K562 (cell line): ENCODE results near the gene TSTD1. TPM values are rescaled to one million over a fixed set of nuclear protein-coding genes. Genes with fewer than 3 reads are reported as not detected.
A peak's percentile ranks its signal among the peaks of the same experiment; 100 is the strongest.

ENCODE experiments used
- CTBP1 ChIP-seq: fragments of 450-650 bp; IDR thresholded peaks from 2 replicates; pipeline ENCODE4 v1.6.1; 2016; ENCODE audit warnings: borderline replicate concordance
- CXXC5 ChIP-seq: fragments of 250-450 bp; sonication (Bioruptor Pico); IDR thresholded peaks from 2 replicates; pipeline ENCODE4 v1.8.0; 2022; ENCODE audit warnings: inconsistent platforms, mild to moderate bottlenecking, moderate library complexity
- DNMT1 ChIP-seq: fragments of 450-650 bp; IDR thresholded peaks from 2 replicates; pipeline ENCODE4 v1.6.1; 2016; ENCODE audit warnings: antibody characterized with exemption, mild to moderate bottlenecking
- EP400 ChIP-seq: fragments of 450-650 bp; IDR thresholded peaks from 2 replicates; pipeline ENCODE4 v1.6.1; 2017; ENCODE audit warnings: antibody characterized with exemption, mild to moderate bottlenecking, moderate library complexity
- ETV5 ChIP-seq: sonication (generic); formaldehyde crosslinking; IDR thresholded peaks from 2 replicates; pipeline ENCODE4 v1.4.0; 2020; ENCODE audit warnings: low read depth, mild to moderate bottlenecking, missing genetic modification reagents
- FIP1L1 ChIP-seq: fragments of 200-400 bp; formaldehyde crosslinking; IDR thresholded peaks from 2 replicates; pipeline ENCODE4 v1.6.1; 2018; ENCODE audit warnings: mild to moderate bottlenecking, low read depth, low read length; ENCODE audit not compliant: poor library complexity, severe bottlenecking
- HDGF ChIP-seq: fragments of 450-650 bp; IDR thresholded peaks from 2 replicates; pipeline ENCODE4 v1.6.1; 2016
- KAT8 ChIP-seq: fragments of 450-650 bp; IDR thresholded peaks from 2 replicates; pipeline ENCODE4 v1.6.1; 2016; ENCODE audit warnings: low read depth, mild to moderate bottlenecking
- NRF1 ChIP-seq, 2 experiments: fragments of 450-650 bp; IDR thresholded peaks in 1 of 2; conservative IDR thresholded peaks in 1 of 2; 2 replicates each; pipeline ENCODE4 v1.6.1; 2014; ENCODE audit warnings: mild to moderate bottlenecking in 2 of 2
- PHB2 ChIP-seq: fragments of 450-650 bp; IDR thresholded peaks from 2 replicates; pipeline ENCODE4 v1.6.1; 2017; ENCODE audit warnings: low read depth
- SAFB ChIP-seq: fragments of 200-400 bp; formaldehyde crosslinking; IDR thresholded peaks from 2 replicates; pipeline ENCODE4 v1.6.1; 2017; ENCODE audit warnings: low read depth, low read length, borderline replicate concordance
- SOX6 ChIP-seq: fragments of 450-650 bp; IDR thresholded peaks from 2 replicates; pipeline ENCODE4 v1.6.1; 2014; ENCODE audit warnings: mild to moderate bottlenecking
- TGIF2 ChIP-seq: sonication (generic); formaldehyde crosslinking; IDR thresholded peaks from 2 replicates; pipeline ENCODE4 v1.8.1; 2022; ENCODE audit warnings: mild to moderate bottlenecking, missing genetic modification reagents, moderate library complexity
- TRIM28 ChIP-seq: fragments of 450-650 bp; IDR thresholded peaks from 2 replicates; pipeline ENCODE4 v1.6.1; 2017
- ZKSCAN1 ChIP-seq: fragments of 150-350 bp; IDR thresholded peaks from 2 replicates; pipeline ENCODE4 v1.6.1; 2016; ENCODE audit warnings: low read depth, low read length
- ZNF408 ChIP-seq: fragments of 250-450 bp; sonication (Bioruptor Pico); IDR thresholded peaks from 2 replicates; pipeline ENCODE4 v1.4.0; 2020; ENCODE audit warnings: low read depth, mild to moderate bottlenecking, moderate library complexity
- polyA plus RNA-seq, 8 experiments: library from polyadenylated mRNA; depleted of rRNA in 4 of 8; stranded (reverse) in 5 of 8; unstranded in 3 of 8; fragments of >200 nt; fragmentation: Nextera tagmentation in 2 of 8; fragmentation: Illumina TruSeq in 1 of 8; extraction: Ambion mirVana in 2 of 8; extraction: Trizol in 1 of 8; gene quantifications; 2 replicates each; pipeline versions ENCODE4 v1.2.1 to v1.2.3, GENCODE V29; 2011 to 2014; ENCODE audit warnings: inconsistent platforms in 1 of 8, missing spikeins in 1 of 8
- total RNA-seq, 7 experiments: library from RNA; depleted of rRNA in 6 of 7; stranded (reverse); fragments of >200 nt in 6 of 7; fragmentation: Illumina TruSeq in 2 of 7; extraction: Trizol in 2 of 7; gene quantifications; 2 replicates each; pipeline versions ENCODE4 v1.2.1 to v1.2.3, GENCODE V29; 2011 to 2021; ENCODE audit warnings: low replicate concordance in 1 of 7
- TF ChIP-seq, protein P1 (sequence below): IDR thresholded peaks from 2 replicates; pipeline ENCODE4 v1.6.1; 2011; ENCODE audit warnings: borderline replicate concordance, low read depth, mild to moderate bottlenecking, moderate library complexity, low read length; ENCODE audit not compliant: insufficient read depth, poor library complexity, severe bottlenecking
- TF ChIP-seq, protein P2 (sequence below): fragments of 150-350 bp; IDR thresholded peaks from 2 replicates; pipeline ENCODE4 v1.6.1; 2014; ENCODE audit warnings: low read depth, mild to moderate bottlenecking, low read length, borderline replicate concordance
- TF ChIP-seq, protein P3 (sequence below): sonication (generic); formaldehyde crosslinking; IDR thresholded peaks from 2 replicates; pipeline ENCODE4 v1.8.0; 2022; ENCODE audit warnings: mild to moderate bottlenecking, missing genetic modification reagents
- TF ChIP-seq, protein P4 (sequence below): IDR thresholded peaks from 2 replicates; pipeline ENCODE4 v1.6.1; 2012; ENCODE audit warnings: low read depth, low read length, improper control_type of control experiment, borderline replicate concordance

The TSTD1 gene
- total and polyA plus RNA-seq, 9 of the 15 experiments (the other 6 are each of a cell fraction or from before 2014, with no cell fraction given): 0.23 to 0.53 TPM; not detected in 7

DNA sequence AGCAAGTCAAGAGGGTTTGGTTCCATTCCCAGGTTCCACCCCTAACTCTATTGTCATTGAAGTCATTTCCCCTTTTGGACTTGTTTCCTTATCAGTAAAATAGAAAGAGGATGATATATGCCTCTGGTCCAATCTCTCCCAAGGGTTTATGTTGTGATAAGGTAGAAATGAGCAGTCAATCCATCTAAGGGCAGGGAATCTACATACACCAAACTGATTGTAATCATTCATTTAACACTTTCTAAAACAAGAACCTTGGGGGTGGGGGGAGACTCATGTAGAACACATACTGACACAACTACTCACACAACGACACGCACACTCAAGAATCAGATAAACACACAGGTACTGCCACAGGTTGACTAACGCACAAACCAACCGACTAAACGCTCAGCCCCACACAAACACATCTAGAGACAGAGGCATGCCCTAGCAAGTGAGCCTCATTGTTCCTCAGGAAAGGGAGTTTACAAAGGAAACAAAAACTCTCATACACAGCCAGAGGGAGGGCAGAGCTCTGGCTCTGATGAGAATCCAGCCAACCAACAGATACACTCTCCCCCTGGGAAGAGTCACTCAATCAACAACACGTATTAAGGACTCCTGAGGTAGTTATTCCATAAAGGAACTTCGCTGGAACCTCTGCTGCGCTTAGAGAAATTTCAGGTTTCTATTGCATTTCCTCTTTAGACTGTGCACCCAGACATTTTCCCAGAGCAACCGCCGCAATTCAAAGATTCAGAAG is 18.8 kb downstream of the TSTD1 start (continued):
- TF ChIP-seq CTBP1: peak; percentile 4; the same call in 1 of the 2 replicates
- peak; percentile 84 for TF ChIP-seq SOX6
- TF ChIP-seq CXXC5 (CRISPR knock-in tag): no peak
- no peak for TF ChIP-seq TRIM28
- no peak for TF ChIP-seq SAFB
- no peak for TF ChIP-seq ZKSCAN1
- no peak for TF ChIP-seq NRF1 (conservative IDR thresholded peaks at IDR 0.05 in 1 of 2, IDR thresholded peaks at IDR 0.05 in 1 of 2)
- no peak for TF ChIP-seq ETV5
- no peak for TF ChIP-seq TGIF2 (CRISPR knock-in tag)
- TF ChIP-seq DNMT1: no peak
- no peak for TF ChIP-seq PHB2
- peak; percentile 69; the same call in 1 of the 2 replicates for TF ChIP-seq HDGF
- TF ChIP-seq, protein P1, sequence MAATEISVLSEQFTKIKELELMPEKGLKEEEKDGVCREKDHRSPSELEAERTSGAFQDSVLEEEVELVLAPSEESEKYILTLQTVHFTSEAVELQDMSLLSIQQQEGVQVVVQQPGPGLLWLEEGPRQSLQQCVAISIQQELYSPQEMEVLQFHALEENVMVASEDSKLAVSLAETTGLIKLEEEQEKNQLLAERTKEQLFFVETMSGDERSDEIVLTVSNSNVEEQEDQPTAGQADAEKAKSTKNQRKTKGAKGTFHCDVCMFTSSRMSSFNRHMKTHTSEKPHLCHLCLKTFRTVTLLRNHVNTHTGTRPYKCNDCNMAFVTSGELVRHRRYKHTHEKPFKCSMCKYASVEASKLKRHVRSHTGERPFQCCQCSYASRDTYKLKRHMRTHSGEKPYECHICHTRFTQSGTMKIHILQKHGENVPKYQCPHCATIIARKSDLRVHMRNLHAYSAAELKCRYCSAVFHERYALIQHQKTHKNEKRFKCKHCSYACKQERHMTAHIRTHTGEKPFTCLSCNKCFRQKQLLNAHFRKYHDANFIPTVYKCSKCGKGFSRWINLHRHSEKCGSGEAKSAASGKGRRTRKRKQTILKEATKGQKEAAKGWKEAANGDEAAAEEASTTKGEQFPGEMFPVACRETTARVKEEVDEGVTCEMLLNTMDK: no peak
- TF ChIP-seq KAT8: no peak
- TF ChIP-seq, protein P2, sequence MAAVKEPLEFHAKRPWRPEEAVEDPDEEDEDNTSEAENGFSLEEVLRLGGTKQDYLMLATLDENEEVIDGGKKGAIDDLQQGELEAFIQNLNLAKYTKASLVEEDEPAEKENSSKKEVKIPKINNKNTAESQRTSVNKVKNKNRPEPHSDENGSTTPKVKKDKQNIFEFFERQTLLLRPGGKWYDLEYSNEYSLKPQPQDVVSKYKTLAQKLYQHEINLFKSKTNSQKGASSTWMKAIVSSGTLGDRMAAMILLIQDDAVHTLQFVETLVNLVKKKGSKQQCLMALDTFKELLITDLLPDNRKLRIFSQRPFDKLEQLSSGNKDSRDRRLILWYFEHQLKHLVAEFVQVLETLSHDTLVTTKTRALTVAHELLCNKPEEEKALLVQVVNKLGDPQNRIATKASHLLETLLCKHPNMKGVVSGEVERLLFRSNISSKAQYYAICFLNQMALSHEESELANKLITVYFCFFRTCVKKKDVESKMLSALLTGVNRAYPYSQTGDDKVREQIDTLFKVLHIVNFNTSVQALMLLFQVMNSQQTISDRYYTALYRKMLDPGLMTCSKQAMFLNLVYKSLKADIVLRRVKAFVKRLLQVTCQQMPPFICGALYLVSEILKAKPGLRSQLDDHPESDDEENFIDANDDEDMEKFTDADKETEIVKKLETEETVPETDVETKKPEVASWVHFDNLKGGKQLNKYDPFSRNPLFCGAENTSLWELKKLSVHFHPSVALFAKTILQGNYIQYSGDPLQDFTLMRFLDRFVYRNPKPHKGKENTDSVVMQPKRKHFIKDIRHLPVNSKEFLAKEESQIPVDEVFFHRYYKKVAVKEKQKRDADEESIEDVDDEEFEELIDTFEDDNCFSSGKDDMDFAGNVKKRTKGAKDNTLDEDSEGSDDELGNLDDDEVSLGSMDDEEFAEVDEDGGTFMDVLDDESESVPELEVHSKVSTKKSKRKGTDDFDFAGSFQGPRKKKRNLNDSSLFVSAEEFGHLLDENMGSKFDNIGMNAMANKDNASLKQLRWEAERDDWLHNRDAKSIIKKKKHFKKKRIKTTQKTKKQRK: no peak
- peak; percentile 4 for TF ChIP-seq EP400
- no peak for TF ChIP-seq FIP1L1
- TF ChIP-seq, protein P3, sequence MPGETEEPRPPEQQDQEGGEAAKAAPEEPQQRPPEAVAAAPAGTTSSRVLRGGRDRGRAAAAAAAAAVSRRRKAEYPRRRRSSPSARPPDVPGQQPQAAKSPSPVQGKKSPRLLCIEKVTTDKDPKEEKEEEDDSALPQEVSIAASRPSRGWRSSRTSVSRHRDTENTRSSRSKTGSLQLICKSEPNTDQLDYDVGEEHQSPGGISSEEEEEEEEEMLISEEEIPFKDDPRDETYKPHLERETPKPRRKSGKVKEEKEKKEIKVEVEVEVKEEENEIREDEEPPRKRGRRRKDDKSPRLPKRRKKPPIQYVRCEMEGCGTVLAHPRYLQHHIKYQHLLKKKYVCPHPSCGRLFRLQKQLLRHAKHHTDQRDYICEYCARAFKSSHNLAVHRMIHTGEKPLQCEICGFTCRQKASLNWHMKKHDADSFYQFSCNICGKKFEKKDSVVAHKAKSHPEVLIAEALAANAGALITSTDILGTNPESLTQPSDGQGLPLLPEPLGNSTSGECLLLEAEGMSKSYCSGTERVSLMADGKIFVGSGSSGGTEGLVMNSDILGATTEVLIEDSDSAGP (CRISPR knock-in tag): no peak
- TF ChIP-seq, protein P4, sequence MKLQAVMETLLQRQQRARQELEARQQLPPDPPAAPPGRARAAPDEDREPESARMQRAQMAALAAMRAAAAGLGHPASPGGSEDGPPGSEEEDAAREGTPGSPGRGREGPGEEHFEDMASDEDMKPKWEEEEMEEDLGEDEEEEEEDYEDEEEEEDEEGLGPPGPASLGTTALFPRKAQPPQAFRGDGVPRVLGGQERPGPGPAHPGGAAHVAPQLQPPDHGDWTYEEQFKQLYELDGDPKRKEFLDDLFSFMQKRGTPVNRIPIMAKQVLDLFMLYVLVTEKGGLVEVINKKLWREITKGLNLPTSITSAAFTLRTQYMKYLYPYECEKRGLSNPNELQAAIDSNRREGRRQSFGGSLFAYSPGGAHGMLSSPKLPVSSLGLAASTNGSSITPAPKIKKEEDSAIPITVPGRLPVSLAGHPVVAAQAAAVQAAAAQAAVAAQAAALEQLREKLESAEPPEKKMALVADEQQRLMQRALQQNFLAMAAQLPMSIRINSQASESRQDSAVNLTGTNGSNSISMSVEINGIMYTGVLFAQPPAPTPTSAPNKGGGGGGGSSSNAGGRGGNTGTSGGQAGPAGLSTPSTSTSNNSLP: no peak
- TF ChIP-seq ZNF408: no peak
